ENCODE data around the gene RCAN2. TPM values are rescaled to one million over a fixed set of nuclear protein-coding genes. Genes with fewer than 3 reads are reported as not detected.

RCAN2 gene
- total RNA-seq, 1 experiment from 2014 or later, result 0.05 TPM

- no TSS peak for BruUV-seq (replicated peaks)
- Histone ChIP-seq H3K9me3 (ENCODE audit: control insufficient read depth, insufficient read depth, low read depth, low read length) (no peaks in the 10 kb centered on the region), H3K27ac (ENCODE audit: low read length) (no peak overlapping the region), H3K27me3 (ENCODE audit: control insufficient read depth, insufficient read depth, low read length) (peaks cover 2% of the 10 kb centered on the region; the same call in 1 of the 2 replicates), H3K36me3 (ENCODE audit: control insufficient read depth, insufficient read depth, low read length) (no peaks in the 10 kb centered on the region), H3K4me1 (ENCODE audit: control insufficient read depth, insufficient read depth, low read length) (no peaks in the 10 kb centered on the region), H3K4me3 (ENCODE audit: low read depth in 2 of 2, low read length in 2 of 2) (no peak overlapping the region)
- TF ChIP-seq REST (IDR thresholded peaks at IDR 0.05; ENCODE audit: insufficient read depth in 1 of 2, low read depth in 2 of 2, low read length in 1 of 2) (no peak), SIN3A (IDR thresholded peaks at IDR 0.05; ENCODE audit: borderline replicate concordance, insufficient read depth, low read depth, low read length) (no peak), TCF7L2 (IDR thresholded peaks at IDR 0.05; ENCODE audit: low read depth, low read length) (no peak), CTCF (IDR thresholded peaks at IDR 0.05) (no peak), POLR2AphosphoS5 (IDR thresholded peaks at IDR 0.05; ENCODE audit: low read depth, low read length) (no peak)
- DNase-seq (ENCODE audit: low read depth, low spot score) (no peak), ATAC-seq (no peak)
- ChIA-PET POLR2A (no interaction called here), CTCF (no interaction called here)
- in situ Hi-C loops (cut with HindIII; ENCODE audit: low pct_unique_long_range_greater_than_20kb, low sequenced_read_pairs) (no loop called here), intact Hi-C loops (cut with micrococcal nuclease; ENCODE audit: unreplicated experiment) (no loop called here)
Measured at GRCh38 chr6:46329568-46329967, 161.7 kb downstream of the RCAN2 start.

- CTCF ChIA-PET, result no interaction called here
- intact Hi-C loops (cut with micrococcal nuclease; ENCODE audit: unreplicated experiment) (no loop called here), in situ Hi-C loops (cut with HindIII; ENCODE audit: low pct_unique_long_range_greater_than_20kb, low sequenced_read_pairs) (no loop called here)
- Histone ChIP-seq H3K9me3 (ENCODE audit: control insufficient read depth, insufficient read depth, low read depth, low read length) (no peaks in the 10 kb centered on the region), H3K27ac (ENCODE audit: low read length) (no peak overlapping the region), H3K4me3 (ENCODE audit: low read depth in 2 of 2, low read length in 2 of 2) (no peak overlapping the region), H3K4me1 (ENCODE audit: control insufficient read depth, insufficient read depth, low read length) (no peaks in the 10 kb centered on the region), H3K36me3 (ENCODE audit: control insufficient read depth, insufficient read depth, low read length) (no peaks in the 10 kb centered on the region; the same call in 1 of the 2 replicates), H3K27me3 (ENCODE audit: control insufficient read depth, insufficient read depth, low read length) (peaks cover 2% of the 10 kb centered on the region; the same call in 1 of the 2 replicates)
- ATAC-seq (no peak), DNase-seq (ENCODE audit: low read depth, low spot score) (no peak)
- BruUV-seq (replicated peaks), result no TSS peak
- POLR2A ChIA-PET, result no interaction called here
- TF ChIP-seq POLR2AphosphoS5 (IDR thresholded peaks at IDR 0.05; ENCODE audit: low read depth, low read length) (no peak), REST (IDR thresholded peaks at IDR 0.05; ENCODE audit: insufficient read depth in 1 of 2, low read depth in 2 of 2, low read length in 1 of 2) (no peak), SIN3A (IDR thresholded peaks at IDR 0.05; ENCODE audit: borderline replicate concordance, insufficient read depth, low read depth, low read length) (no peak), CTCF (IDR thresholded peaks at IDR 0.05) (no peak), TCF7L2 (IDR thresholded peaks at IDR 0.05; ENCODE audit: low read depth, low read length) (no peak)
Measured at GRCh38 chr6:46327779-46328178, 163.5 kb downstream of the RCAN2 start.
